H1 (cell line): ENCODE data around the gene RPL37A. TPM values are rescaled to one million over a fixed set of nuclear protein-coding genes. Genes with fewer than 3 reads are reported as not detected.

ENCODE experiments used
- ASH2L ChIP-seq: fragments of 200-600, 300-600 bp; sonication (generic); IDR thresholded peaks from one replicate; pipeline ENCODE4 v1.7.1; 2017; ENCODE audit warnings: low read length
- CBX5 ChIP-seq: fragments of 300-800, 300-1000 bp; sonication (generic); IDR thresholded peaks from 2 replicates; pipeline ENCODE4 v1.7.1; 2016; ENCODE audit warnings: antibody characterized with exemption, low read length, low read depth
- POLR2AphosphoS5 ChIP-seq: IDR thresholded peaks from 2 replicates; pipeline ENCODE4 v1.6.1; 2011; ENCODE audit warnings: low read depth, low read length
- RNF2 ChIP-seq: fragments of 200-900, 300-1000 bp; sonication (generic); IDR thresholded peaks from 2 replicates; pipeline ENCODE4 v1.7.1; 2016; ENCODE audit warnings: borderline replicate concordance, low read depth, mild to moderate bottlenecking, antibody characterized with exemption, low read length; ENCODE audit not compliant: poor library complexity, severe bottlenecking; ENCODE audit errors: missing control alignments
- TBP ChIP-seq: IDR thresholded peaks from 2 replicates; pipeline ENCODE4 v1.6.1; 2011; ENCODE audit warnings: low read depth, low read length, improper control_type of control experiment
- TEAD4 ChIP-seq: IDR thresholded peaks from 2 replicates; pipeline ENCODE4 v1.6.1; 2012; ENCODE audit warnings: low read depth, low read length, inconsistent platforms, mixed read lengths
- polyA plus RNA-seq, 7 experiments: library from polyadenylated mRNA; depleted of rRNA in 3 of 7; stranded (reverse) in 5 of 7; unstranded in 2 of 7; fragments of >200 nt in 5 of 7; fragments of 200-250 nt in 2 of 7; gene quantifications; 1 replicate in 5 of 7; 2 replicates in 1 of 7; 4 replicates in 1 of 7; pipeline versions ENCODE4 v1.2.1 to v1.2.3, GENCODE V29; 2011 to 2013; ENCODE audit warnings: missing spikeins in 2 of 7, mixed read lengths in 2 of 7
- total RNA-seq: library from RNA; stranded (reverse); fragmentation: NEBNext Ultra II Directional; extraction: Animal tissue kit (Norgen Biotek cat#: 25700); gene quantifications from 2 replicates; pipeline ENCODE4 v1.2.1, GENCODE V29; 2021
- TF ChIP-seq, protein P1 (sequence below): IDR thresholded peaks from 2 replicates; pipeline ENCODE4 v1.6.1; 2012; ENCODE audit warnings: inconsistent platforms

Gene RPL37A
- total and polyA plus RNA-seq, 2 of the 8 experiments (the other 6 are each of a cell fraction or from before 2014, with no cell fraction given): 1,737 to 3,180 TPM

DNA sequence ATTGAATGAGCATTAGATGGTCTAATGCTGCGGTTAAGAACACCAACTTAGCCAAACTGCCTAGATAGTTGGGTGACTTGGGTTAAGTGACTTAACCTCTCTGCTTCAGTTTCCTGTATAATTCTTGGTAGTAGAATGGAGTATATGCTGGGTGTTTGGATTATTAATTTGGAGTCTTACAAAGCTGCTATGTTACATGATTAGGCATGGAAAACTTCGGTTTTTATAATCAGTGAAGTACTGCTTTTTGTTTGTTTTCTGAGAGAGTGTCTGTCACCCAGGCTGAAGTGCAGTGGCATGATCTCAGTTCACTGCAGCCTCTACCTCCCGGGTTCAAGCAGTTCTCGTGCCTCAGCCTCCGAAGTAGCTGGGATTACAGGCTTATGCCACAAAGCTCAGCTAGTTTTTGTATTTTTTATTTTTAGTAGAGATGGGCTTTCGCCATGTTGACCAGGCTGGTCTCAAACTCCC is 4.5 kb downstream of the RPL37A start (continued):
- TF ChIP-seq, protein P1, sequence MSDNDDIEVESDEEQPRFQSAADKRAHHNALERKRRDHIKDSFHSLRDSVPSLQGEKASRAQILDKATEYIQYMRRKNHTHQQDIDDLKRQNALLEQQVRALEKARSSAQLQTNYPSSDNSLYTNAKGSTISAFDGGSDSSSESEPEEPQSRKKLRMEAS: no peak
- TF ChIP-seq ASH2L: no peak
- no peak for TF ChIP-seq RNF2
- TF ChIP-seq CBX5: no peak
- peak; percentile 90 for TF ChIP-seq POLR2AphosphoS5
- TF ChIP-seq TEAD4: no peak
- no peak for TF ChIP-seq TBP
